MM.1S (cell line): ENCODE results near the gene JCHAIN.
A peak's percentile ranks its signal among the peaks of the same experiment; 100 is the strongest.

Experiments
- DNase-seq: peaks from one replicate; pipeline ENCODE4 v3.0.0-alpha.2; 2015
- H2AFZ ChIP-seq: fragments of 300-600 bp; sonication (generic); 2 replicates; pipeline ENCODE4 v1.6.0; 2016; ENCODE audit warnings: antibody characterized with exemption, low read length
- H3F3A ChIP-seq: fragments of 300-600 bp; sonication (generic); 2 replicates; pipeline ENCODE4 v1.6.1; 2016; ENCODE audit warnings: mild to moderate bottlenecking, antibody characterized with exemption, low read length, moderate library complexity, mixed read lengths; ENCODE audit not compliant: insufficient read depth
- H3K27ac ChIP-seq: fragments of 300-600 bp; sonication (generic); 2 replicates; pipeline ENCODE4 v1.5.1; 2016; ENCODE audit warnings: mild to moderate bottlenecking, low read length
- H3K27me3 ChIP-seq: fragments of 300-600 bp; sonication (generic); replicated peaks from 2 replicates; pipeline ENCODE4 v1.6.0; 2016; ENCODE audit warnings: low read length; ENCODE audit not compliant: insufficient read depth
- H3K36me3 ChIP-seq: fragments of 300-600 bp; sonication (generic); replicated peaks from 2 replicates; pipeline ENCODE4 v1.6.1; 2016; ENCODE audit warnings: mild to moderate bottlenecking, low read length, mixed read lengths; ENCODE audit not compliant: insufficient read depth
- H3K4me1 ChIP-seq: fragments of 300-600 bp; sonication (generic); 2 replicates; pipeline ENCODE4 v1.6.1; 2016; ENCODE audit warnings: low read length, mixed read lengths
- H3K4me2 ChIP-seq: fragments of 300-600 bp; sonication (generic); 2 replicates; pipeline ENCODE4 v1.6.0; 2016; ENCODE audit warnings: low read depth, low read length
- H3K4me3 ChIP-seq: fragments of 300-600 bp; sonication (generic); 2 replicates; pipeline ENCODE4 v1.5.1; 2016; ENCODE audit warnings: low read length, mixed read lengths
- H3K79me2 ChIP-seq: fragments of 300-600 bp; sonication (generic); 2 replicates; pipeline ENCODE4 v1.6.1; 2016; ENCODE audit warnings: mixed run types, low read length, mixed read lengths
- H3K9ac ChIP-seq: fragments of 300-600 bp; sonication (generic); 2 replicates; pipeline ENCODE4 v1.6.1; 2016; ENCODE audit warnings: low read length, mixed read lengths
- H3K9me2 ChIP-seq: fragments of 300-600 bp; sonication (generic); replicated peaks from 2 replicates; pipeline ENCODE4 v1.6.1; 2016; ENCODE audit warnings: mild to moderate bottlenecking, low read length, mixed read lengths; ENCODE audit not compliant: insufficient read depth
- H3K9me3 ChIP-seq: fragments of 300-600 bp; sonication (generic); replicated peaks from 2 replicates; pipeline ENCODE4 v1.6.1; 2016; ENCODE audit warnings: mild to moderate bottlenecking, low read length, mixed read lengths; ENCODE audit not compliant: insufficient read depth
- H4K20me1 ChIP-seq: fragments of 300-600 bp; sonication (generic); 2 replicates; pipeline ENCODE4 v1.6.1; 2016; ENCODE audit warnings: mild to moderate bottlenecking, low read length, moderate library complexity, mixed read lengths; ENCODE audit not compliant: insufficient read depth
- CTCF ChIP-seq: fragments of 300-600 bp; sonication (generic); IDR thresholded peaks from 2 replicates; pipeline ENCODE4 v1.5.1; 2016; ENCODE audit warnings: antibody characterized with exemption, low read length, mixed read lengths
- EZH2 ChIP-seq: fragments of 300-600 bp; sonication (generic); optimal IDR thresholded peaks from 2 replicates; pipeline ENCODE3; 2017; ENCODE audit warnings: low read depth, mild to moderate bottlenecking, antibody characterized with exemption, low read length, mixed read lengths
- EZH2phosphoT487 ChIP-seq: fragments of 300-600 bp; sonication (generic); IDR thresholded peaks from 2 replicates; pipeline ENCODE4 v1.6.1; 2018; ENCODE audit warnings: antibody characterized with exemption, low read length

JCHAIN gene

GRCh38 chr4:70660106-70660505 is 6.2 kb downstream of the JCHAIN start:
- H3K4me3 ChIP-seq, result peak overlapping the region; percentile 34; the same call in 1 of the 2 replicates
- H2AFZ ChIP-seq, result no peak overlapping the region
- peak overlapping the region; percentile 73; the same call in 1 of the 2 replicates for H3K27ac ChIP-seq

GRCh38 chr4:70658418-70658817 is 7.9 kb downstream of the JCHAIN start:
- Histone ChIP-seq H3K4me1 (peaks cover 26% of the 10 kb centered on the region), H3K27ac (peak overlapping the region; percentile 38; the same call in 1 of the 2 replicates), H3K4me2 (peak overlapping the region; percentile 70), H2AFZ (no peak overlapping the region), H3F3A (peaks cover 96% of the 10 kb centered on the region), H3K36me3 (peaks cover 73% of the 10 kb centered on the region), H3K4me3 (peak overlapping the region; percentile 49), H3K9me3 (no peaks in the 10 kb centered on the region), H3K27me3 (no peaks in the 10 kb centered on the region), H3K79me2 (peaks cover 97% of the 10 kb centered on the region), H3K9ac (0 out of 2 replicates have a peak overlapping the region, but pooled peaks have one; percentile 0), H3K9me2 (no peaks in the 10 kb centered on the region), H4K20me1 (peaks cover 10% of the 10 kb centered on the region; the same call in 1 of the 2 replicates)
- no peak for TF ChIP-seq EZH2phosphoT487
- DNase-seq, result no peak

More at GRCh38 chr4:70660106-70660505, 6.2 kb downstream of the JCHAIN start:
- Histone ChIP-seq H3K9ac (no peak overlapping the region; the same call in 1 of the 2 replicates), H3K4me2 (peak overlapping the region; percentile 77), H3K9me3 (no peaks in the 10 kb centered on the region), H3K4me1 (peaks cover 26% of the 10 kb centered on the region), H3F3A (peaks cover 91% of the 10 kb centered on the region), H3K9me2 (no peaks in the 10 kb centered on the region), H3K36me3 (peaks cover 69% of the 10 kb centered on the region), H3K79me2 (peaks cover 100% of the 10 kb centered on the region), H3K27me3 (no peaks in the 10 kb centered on the region), H4K20me1 (peaks cover 10% of the 10 kb centered on the region; the same call in 1 of the 2 replicates)
- no peak for TF ChIP-seq CTCF
- TF ChIP-seq EZH2, result no peak
- no peak for TF ChIP-seq EZH2phosphoT487
- no peak for DNase-seq

- no peaks in the 10 kb centered on the region for H3K9me2 ChIP-seq
- no peaks in the 10 kb centered on the region for H3K9me3 ChIP-seq
- H3K27me3 ChIP-seq, result no peaks in the 10 kb centered on the region
- peak overlapping the region; percentile 38; the same call in 1 of the 2 replicates for H3K27ac ChIP-seq
- H4K20me1 ChIP-seq, result peaks cover 10% of the 10 kb centered on the region; the same call in 1 of the 2 replicates
- H3K4me1 ChIP-seq, result peaks cover 26% of the 10 kb centered on the region
- no peak overlapping the region for H2AFZ ChIP-seq
- H3K4me3 ChIP-seq, result peak overlapping the region; percentile 49
- no peak for TF ChIP-seq EZH2
- TF ChIP-seq CTCF, result no peak
- TF ChIP-seq EZH2phosphoT487, result no peak
- peaks cover 80% of the 10 kb centered on the region for H3K36me3 ChIP-seq
- peak overlapping the region; percentile 70; the same call in 1 of the 2 replicates for H3K4me2 ChIP-seq
- DNase-seq, result no peak
- H3F3A ChIP-seq, result peaks cover 95% of the 10 kb centered on the region
- H3K79me2 ChIP-seq, result peaks cover 89% of the 10 kb centered on the region
- H3K9ac ChIP-seq, result no peak overlapping the region
These were observed 9.0 kb downstream of the JCHAIN start for GRCh38 chr4:70657326-70657725.

- TF ChIP-seq CTCF (no peak), EZH2phosphoT487 (no peak), EZH2 (no peak)
- Histone ChIP-seq H3K9ac (no peak overlapping the region), H3K27ac (peak overlapping the region; percentile 23; the same call in 1 of the 2 replicates), H3K4me2 (no peak overlapping the region), H2AFZ (no peak overlapping the region), H3K9me2 (no peaks in the 10 kb centered on the region), H3K79me2 (peaks cover 62% of the 10 kb centered on the region), H3K27me3 (no peaks in the 10 kb centered on the region), H3K4me1 (peaks cover 26% of the 10 kb centered on the region), H4K20me1 (peaks cover 10% of the 10 kb centered on the region; the same call in 1 of the 2 replicates), H3K4me3 (no peak overlapping the region), H3K9me3 (no peaks in the 10 kb centered on the region), H3F3A (peaks cover 94% of the 10 kb centered on the region), H3K36me3 (peaks cover 64% of the 10 kb centered on the region)
- no peak for DNase-seq
These were observed 11.7 kb downstream of the JCHAIN start for GRCh38 chr4:70654605-70655011.
